Right renal pelvis (tissue), 4 donors: Measurements from ENCODE around the gene PPP6R3. TPM values are rescaled to one million over a fixed set of nuclear protein-coding genes. Genes with fewer than 3 reads are reported as not detected.
"Not testable (repeated sequence)": the region's sequence is repeated elsewhere in the genome, so short reads cannot be mapped to it uniquely, and the experiment has no call there.

Experiments
- DNase-seq, 4 donors: peaks; one replicate each; pipeline ENCODE4 v3.0.0-alpha.2; 2013; ENCODE audit warnings: low read depth in 4 of 4, low spot score in 3 of 4, missing footprints in 1 of 4
- polyA plus RNA-seq, 4 donors: library from polyadenylated mRNA; unstranded; fragments of 120-200 nt; gene quantifications; one replicate each; pipeline ENCODE4 v1.2.1, GENCODE V29; 2013; ENCODE audit not compliant: insufficient read length in 4 of 4

Gene PPP6R3
- polyA plus RNA-seq, 4 donors: 82.7 to 109 (median 101) TPM

GRCh38 chr11:68589547-68590216 lies 129.1 kb downstream of the PPP6R3 start:
- no peak for DNase-seq

- DNase-seq: no peak
These were observed 131.2 kb downstream of the PPP6R3 start for GRCh38 chr11:68591719-68592118.

DNA sequence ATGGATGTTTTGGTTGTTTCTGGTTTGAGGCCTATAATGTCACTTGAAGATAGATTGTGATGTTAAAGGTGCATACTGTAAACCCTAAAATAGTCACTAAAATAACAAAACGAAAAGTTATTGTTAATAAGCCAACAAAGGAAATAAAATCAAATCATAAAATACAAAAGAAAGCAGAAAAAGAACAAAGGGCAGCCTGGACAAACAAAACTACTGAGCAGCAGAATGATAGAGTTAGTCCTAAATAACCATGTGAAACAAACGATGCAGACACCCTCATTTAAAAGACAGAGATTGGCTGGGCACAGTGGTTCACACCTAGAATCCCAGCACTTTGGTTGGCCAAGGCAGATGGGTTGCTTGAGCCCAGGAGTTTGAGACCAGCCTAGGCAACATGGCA lies 132.9 kb downstream of the PPP6R3 start:
- no peak for DNase-seq

- DNase-seq: no peak
These were observed 133.6 kb downstream of the PPP6R3 start for GRCh38 chr11:68594123-68594522.

DNA sequence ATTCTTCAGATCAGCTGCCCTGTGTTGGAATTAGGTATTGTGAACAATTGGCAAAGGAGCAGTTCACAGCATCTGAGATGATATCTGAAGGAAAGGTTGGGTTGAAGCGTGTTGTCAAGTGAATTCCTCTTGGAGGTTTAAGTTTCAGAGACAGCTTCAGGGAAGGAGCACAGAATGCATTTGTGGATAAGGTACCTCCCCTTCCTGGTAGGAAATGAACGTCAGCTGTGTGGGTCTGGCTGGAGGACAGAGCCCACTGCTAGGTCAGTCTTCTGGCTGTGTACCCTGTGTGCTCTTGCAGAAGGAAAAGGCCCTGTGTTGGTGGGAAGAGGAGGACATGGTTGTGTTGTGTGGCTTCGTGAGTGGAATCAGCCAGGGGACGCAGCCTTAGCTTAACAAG lies 135.7 kb downstream of the PPP6R3 start:
- no peak for DNase-seq

DNA sequence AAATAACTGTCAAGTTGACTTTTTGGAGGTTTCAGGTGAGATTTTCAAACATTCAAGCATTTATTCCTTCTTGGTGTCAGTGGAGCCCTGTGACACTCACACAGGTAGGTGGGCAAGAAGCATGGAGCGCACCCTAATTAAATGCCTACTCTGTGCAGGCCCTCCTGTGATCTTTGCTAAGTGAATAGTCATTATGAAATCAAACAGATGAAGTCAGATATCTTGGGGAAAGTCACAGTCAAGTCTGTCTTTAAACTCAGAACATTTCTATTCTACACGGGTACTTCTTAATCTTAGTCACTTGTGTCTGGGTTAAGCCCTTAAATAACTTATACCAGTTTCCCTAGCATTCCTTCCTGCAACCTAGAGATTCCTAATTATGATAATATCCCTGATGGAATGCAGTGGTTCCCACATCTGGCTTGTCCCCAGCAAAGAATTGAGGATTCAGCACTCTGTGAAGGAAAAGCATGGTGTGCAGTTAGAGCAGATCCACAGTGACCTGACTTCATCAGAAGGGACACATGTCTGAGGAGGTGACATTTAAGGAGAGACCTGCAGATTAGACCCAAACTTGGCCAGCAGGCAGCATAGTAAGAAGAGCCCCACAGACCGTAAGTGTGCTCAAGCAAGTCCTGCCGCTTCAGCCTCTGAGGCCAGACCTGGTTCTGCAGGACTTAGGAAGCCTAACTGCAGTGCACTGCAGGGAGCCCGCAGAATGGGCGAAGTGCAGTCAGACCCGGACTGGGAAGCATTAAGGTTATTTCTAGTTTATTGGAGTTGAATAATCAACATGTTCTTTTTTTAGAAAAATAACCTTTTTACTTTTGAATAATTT lies 138.5 kb downstream of the PPP6R3 start:
- no peak for DNase-seq

DNA sequence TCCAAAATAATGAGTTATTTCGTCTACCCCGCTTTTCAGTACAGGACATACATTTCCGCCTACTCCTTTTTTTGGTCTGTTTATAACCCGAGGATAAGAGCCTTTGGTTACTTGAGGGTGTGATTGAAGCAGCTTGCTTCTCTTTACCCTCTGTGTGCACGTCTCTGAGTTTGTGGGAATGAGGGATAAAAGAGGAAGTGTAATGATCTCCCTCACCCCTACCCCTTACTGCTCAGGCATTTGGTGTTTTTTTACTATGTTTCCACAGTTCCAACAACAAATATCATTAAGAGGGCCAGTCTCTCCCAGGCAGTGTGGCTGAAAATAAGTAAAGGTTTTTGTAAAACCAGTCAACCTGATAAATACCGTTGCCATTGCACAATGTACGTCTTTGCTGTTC lies 140.6 kb downstream of the PPP6R3 start:
- DNase-seq: no peak

DNA sequence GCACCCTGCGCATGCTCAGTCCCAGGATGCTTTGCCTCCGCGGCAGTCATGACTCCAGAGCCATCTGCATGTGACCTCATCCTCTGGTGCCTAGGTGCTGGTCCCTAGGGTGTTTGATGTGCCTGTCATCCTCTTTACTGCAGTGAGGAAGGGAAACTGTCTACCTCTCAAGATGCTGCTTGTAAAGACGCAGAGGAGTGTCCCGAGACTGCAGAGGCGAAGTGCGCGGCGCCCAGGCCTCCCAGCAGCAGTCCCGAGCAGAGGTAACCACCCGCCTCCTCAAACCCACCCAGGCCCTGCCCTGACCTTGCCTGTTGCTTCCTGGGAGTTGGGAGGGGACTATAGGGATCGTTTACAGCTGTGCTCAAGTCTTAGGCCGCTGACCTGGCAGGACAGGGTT lies 149.2 kb downstream of the PPP6R3 start:
- DNase-seq: no peak

DNA sequence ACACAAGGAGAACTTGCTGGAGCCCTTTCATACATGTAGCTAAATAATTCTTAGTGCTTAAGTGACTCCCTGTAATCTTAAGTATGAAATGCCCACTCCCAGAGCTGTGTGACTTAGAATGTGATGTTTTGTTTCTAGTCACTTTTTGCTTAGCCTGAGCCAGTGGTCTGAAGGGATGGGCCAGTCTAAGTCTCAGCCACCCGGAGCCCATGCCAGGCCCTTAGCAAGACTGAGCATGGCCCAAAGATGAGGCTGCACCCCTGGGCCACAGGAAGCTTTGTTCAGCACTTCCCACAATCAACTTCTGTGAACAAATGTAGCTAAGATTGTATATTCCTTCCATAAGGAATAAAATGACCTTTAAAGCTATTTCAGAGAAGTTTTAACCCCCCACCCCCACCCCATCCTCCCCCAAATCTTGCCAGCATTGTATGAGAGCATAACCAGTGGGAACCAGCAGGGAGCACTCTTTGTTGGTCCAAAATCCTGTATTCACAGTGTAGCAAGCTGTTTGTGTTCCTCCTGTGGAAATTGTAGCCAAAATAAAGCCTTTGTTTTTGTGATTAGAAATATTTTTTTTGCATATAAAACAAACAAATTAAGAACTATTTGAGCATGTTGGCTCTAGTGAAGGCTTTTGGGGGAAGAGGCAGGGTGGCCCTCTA lies 150.0 kb downstream of the PPP6R3 start:
- no peak for DNase-seq

GRCh38 chr11:68615657-68616056 lies 155.1 kb downstream of the PPP6R3 start:
- DNase-seq: no peak

DNA sequence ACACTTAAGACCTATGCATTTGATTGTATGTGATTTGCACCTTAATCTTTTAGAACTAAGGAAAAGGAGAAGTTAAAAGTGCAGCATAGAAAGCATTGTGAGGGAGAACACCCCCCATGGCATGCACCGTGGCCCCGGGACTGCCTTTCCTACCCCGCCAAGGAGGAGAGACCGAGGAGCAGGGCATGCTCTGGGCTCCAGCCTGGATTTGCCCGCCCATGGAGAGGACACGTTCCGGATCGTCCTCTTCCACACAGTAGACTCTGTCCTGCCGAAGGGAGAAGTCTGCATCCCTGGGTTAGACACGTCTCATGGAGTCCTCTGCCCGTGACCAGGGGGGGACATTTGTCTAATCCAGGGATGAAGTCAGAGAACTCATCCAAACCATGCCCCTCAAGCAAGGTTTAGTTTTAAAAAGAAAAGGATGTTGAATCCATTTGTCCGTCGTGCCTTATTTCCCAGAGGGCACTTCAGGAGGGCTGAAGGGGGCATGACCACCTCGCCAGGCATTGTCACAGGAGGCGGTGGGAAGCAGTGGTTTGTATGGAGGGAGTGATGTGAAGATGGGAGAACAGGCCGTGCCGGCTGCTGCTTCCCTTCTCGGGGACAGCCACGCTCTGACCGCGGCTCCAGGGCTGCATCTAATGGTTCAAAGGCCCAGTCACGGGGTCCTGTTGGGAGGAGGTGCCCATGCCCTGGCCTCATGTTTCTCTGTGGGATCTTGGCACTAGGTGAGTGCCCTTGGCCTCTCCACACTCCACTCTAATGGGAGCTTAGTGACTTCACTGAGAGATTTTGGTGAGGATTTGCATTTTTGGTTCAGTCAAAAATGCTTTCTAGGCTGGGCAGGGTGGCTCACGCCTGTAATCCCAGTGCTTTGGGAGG lies 157.6 kb downstream of the PPP6R3 start:
- no peak for DNase-seq

DNA sequence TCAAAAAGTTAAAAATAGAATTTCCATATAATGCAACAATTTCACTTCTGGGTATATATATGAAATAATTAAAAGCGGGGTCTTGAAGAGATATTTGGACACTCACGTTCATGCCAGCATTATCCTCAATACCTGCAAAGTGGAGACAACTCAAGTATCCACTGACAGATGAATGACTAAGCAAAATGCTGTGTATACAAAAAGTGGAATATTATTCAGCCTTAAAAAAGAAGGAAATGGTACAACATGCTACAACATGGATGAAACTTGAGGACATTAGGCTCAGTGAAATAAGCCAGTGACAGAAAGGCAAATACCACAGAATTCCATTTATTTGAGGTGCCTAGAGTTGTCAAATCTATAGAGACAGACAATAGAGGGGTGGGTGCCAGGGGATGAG lies 161.3 kb downstream of the PPP6R3 start:
- DNase-seq: no peak

DNA sequence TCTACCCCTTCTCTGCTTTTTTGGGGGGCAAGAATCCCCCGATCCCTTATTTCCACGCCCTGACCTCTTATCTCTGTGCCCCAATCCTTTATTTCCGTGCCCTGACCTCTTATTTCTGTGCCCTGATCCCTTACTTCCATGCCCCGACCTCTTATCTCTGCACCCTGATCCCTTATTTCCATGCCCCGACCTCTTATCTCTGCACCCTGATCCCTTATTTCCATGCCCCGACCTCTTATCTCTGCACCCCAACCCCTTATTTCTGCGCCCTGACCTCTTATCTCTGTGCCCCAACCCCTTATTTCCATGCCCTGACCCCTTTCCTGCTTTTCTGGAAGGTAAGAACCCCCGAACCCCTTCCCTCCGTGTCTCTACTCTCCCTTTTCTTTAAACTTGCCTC lies 163.2 kb downstream of the PPP6R3 start:
- DNase-seq: not testable (repeated sequence)

GRCh38 chr11:68625069-68625468 lies 164.5 kb downstream of the PPP6R3 start:
- not testable (repeated sequence) for DNase-seq

GRCh38 chr11:68626236-68626635 lies 165.7 kb downstream of the PPP6R3 start:
- DNase-seq: not testable (repeated sequence)

GRCh38 chr11:68628837-68629236 lies 168.3 kb downstream of the PPP6R3 start:
- not testable (repeated sequence) for DNase-seq

- not testable (repeated sequence) for DNase-seq
These were observed 171.8 kb downstream of the PPP6R3 start for GRCh38 chr11:68632375-68632774.

DNA sequence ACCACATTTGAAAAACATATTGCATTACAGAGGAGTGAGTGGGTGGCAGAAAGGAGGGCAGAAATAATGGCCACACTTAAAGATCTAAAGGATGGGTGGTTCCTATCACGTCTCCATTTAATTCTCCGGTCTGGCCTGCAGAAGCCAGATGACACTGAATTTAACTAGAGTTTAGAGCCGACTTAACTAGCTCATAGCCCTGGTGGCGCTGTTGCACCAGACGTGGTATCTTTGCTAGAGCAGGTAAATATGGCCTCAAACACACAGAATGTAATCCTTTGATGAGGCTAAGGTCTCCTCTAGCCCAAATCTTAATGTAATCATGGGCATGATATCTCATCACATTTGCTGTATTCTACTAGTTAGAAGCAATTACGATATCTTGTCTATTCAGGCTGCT lies 172.2 kb downstream of the PPP6R3 start:
- peak; percentile 29 to 52 (median 46) for DNase-seq

GRCh38 chr11:68634606-68635005 lies 174.1 kb downstream of the PPP6R3 start:
- not testable (repeated sequence) for DNase-seq

DNA sequence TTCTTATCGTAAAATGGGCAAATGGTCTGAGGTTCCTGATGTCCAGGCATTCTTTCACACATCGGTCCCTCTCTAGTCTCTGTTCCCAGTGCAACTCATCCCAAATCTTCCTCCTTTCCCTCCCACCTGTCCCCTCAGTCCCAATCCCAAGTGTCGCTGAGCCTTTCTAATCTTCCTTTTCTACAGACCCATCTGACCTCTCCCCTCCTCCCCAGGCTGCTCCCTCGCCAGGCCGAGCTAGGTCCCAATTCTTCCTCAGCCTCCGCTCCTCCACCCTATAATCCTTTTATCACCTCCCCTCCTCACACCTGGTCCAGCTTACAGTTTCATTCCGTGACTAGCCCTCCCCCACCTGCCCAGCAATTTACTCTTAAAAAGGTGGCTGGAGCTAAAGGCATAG lies 174.6 kb downstream of the PPP6R3 start:
- not testable (repeated sequence) for DNase-seq
